SH-SY5Y (cell line): ENCODE data around the gene RABGEF1.

Source experiments
- GATA2 ChIP-seq: IDR thresholded peaks from 2 replicates; pipeline ENCODE4 v1.6.1; 2011; ENCODE audit warnings: mild to moderate bottlenecking, low read depth, low read length
- GATA3 ChIP-seq: IDR thresholded peaks from 2 replicates; pipeline ENCODE4 v1.6.1; 2011; ENCODE audit warnings: low read depth, mild to moderate bottlenecking, low read length, moderate library complexity

DNA sequence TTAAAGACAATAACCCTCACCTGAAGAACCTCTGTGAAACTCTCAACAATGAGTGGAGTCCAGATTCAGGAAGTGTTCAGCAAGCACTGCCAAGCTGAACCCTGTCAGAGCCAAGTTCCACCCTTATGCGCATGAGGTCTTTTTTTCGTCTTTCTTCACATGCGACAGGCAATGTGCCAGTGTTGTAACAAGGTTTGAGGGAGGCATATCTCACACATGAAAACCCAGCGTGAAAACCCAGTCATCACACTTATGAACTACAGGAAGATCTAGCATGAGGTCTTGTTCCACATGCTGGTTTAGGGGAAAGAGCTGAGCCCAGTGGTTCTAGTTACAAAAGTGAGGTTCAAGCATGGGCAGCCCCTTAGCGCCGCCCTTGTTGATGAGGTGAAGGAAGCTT, 49.7 kb downstream of the RABGEF1 start:
- TF ChIP-seq GATA2 (no peak), GATA3 (no peak)
